GM21529 (cell line): ENCODE measurements around the gene SMCHD1.
"Not testable (repeated sequence)": the region's sequence is repeated elsewhere in the genome, so short reads cannot be mapped to it uniquely, and the experiment has no call there.

Experiments
- ATAC-seq: cut with Tn5 transposase; IDR thresholded peaks from one replicate; pipeline ENCODE4 v1.9.1; 2021; ENCODE audit not compliant: unreplicated experiment

Gene SMCHD1

DNA sequence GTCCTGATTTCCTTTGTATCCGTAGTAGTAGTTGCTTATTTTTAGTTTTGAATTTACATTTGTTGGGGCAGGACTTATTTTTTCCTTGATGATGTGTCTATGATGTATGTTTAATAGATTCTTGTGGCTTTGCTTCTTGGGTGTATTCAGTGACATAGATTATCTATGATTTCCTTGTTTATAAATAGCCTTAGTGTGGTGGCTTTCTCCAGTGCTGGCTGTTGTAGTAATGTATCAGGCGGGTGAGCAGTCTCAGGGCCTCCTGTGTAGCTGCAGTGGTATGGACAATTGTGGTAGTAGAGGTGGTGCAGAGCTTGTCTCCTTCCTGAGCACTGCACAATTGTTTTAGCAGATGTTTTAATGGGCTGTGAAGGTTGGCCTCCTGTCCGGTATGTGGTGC lies 60.5 kb downstream of the SMCHD1 start:
- no peak for ATAC-seq

DNA sequence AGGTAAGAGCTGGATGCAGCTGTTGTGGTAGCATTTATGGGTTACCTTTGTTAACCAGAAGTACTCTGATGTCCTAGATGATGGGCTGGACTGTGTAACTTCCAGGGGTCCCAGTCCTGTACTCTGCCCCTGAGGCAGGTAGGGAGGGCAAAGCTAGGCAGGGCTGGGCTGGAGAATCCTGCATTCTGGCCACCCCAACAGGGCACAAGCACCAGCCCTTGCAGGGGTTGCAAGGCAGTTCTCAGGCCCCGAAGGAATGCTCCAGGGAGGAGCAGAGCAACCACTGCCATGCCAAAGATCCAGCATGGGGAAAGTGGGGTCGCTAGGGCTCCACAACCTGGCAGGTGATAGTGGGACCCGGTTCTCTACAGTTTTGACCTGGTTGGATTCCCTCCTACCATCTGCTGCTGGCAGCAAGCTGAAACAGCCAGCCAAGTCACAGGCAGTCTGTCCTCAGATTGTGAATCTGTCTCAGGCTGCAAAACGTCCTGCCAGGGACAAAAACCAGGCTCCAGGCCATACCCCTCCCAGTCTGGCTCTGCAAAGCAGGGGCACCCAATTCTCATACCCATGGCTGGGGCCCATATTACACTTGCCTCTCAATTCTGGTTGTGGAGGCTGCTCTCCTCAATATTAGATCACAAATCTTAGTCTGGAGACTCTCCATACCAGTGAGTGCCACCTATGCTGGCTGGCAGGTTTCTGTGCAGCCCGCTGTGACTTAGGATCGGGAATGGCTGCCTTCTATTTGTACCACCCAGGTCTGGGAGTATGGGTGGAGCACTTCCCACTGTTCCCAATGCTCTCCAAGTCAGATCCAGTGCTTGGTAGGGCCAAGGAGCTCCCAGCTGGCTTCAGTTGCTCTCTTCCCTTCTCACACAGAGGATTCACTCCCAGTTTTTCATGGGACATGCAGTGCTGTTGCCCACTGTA lies 61.1 kb downstream of the SMCHD1 start:
- no peak for ATAC-seq

DNA sequence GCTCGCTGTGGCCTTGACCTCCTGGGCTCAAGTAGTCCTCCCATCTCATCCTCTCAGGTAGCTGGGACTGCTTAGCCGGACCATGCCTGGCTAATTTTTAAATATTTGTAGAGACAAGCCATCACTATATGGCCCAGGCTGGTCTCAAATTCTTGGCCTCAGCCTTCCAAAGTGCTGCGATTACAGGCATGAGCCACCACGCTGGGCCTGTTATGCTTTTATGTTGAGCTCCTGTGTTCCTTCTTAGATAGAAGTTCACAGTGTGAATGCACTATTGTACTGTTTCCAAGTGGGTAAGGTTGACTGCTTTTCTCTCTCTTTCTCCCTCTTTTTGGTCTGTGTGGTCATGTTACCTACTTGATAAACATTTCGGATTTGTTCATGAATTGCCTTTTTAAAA lies 61.9 kb downstream of the SMCHD1 start:
- ATAC-seq: no peak

DNA sequence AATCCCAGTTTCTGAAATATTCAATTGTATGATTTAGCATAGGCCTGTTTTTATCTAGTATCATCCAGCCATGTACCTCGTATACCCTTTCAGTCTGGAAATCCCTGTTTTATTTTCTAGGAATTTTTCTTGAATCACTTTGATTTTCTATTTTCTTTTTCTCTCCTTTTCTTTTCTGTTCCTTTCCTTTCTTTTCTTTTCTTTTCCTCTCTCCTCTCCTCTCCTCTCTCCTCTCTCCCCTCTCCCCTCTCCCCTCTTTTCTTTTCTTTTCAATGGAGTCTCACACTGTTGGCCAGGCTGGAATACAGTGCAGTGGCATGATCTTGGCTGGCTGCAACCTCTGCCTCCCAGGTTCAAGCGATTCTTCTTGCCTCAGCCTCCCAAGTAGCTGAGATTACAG lies 63.5 kb downstream of the SMCHD1 start:
- ATAC-seq: no peak

DNA sequence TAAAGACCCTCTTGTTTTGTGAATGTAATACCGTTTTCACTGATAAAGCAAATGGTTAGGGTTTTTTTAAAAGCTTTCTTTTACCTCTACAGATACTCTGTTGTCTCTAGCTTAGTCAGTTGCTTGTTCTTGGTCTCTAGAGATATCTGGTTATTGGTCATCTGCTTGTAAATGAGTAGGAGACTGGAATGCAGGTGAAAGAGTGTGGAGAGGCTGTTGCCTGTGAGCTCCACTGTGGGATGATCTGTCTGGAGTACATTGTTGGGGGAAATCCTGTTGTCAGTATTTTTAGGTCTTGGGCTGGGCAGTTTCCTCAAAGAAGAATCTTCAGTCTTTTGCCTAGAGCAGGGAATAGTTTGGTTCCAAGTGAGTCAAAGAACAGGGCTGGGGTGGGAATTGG lies 67.7 kb downstream of the SMCHD1 start:
- no peak for ATAC-seq

DNA sequence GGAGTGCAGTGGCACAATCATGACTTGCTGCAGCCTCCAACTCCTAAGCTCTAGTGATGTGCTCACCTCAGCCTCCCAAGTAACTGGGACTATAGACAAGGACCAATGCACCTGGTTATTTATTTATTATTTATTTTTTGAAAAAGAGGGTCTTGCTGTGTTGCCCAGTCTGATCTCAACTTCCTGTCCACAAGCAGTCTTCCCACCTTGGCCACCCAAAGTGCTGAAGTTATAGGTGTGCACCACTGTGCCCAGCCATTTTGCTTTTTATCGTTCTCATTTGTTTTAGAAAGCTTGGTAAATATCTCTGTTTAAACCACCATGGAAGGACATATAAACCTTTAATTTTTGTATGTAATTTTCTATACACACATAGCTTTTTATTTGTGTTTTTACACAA lies 74.2 kb downstream of the SMCHD1 start:
- ATAC-seq: no peak

DNA sequence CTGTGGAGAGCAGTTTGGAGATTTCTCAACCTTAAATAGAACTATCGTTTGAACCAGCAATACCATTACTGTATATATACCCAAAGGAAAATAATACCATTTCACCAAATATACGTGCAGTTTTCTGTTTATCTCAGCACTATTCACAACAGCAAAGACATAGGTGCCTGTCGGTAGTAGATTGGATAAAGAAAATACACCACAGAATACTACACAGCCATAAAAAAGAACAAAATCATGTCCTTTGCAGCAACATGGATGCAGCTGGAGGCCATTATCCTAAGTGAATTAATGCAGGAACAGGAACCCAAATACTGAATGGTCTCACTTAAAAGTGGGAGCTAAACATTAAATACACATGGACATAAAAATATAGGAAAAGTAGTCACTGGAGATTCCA lies 81.3 kb downstream of the SMCHD1 start:
- no peak for ATAC-seq

DNA sequence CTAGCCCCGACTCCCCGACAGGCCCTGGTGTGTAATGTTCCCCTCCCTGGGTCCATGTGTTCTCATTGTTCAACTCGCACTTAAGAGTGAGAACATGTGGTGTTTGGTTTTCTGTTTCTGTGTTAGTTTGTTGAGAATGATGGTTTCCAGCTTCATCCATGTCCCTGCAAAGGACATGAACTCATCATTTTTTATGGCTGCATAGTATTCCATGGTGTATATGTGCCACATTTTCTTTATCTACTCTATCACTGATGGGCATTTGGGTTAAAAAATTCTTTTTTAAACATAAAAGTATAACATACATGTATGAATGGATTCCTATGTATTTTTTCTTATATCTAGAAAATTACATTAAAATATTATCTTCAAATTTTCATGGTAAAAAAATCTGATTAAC lies 84.6 kb downstream of the SMCHD1 start:
- not testable (repeated sequence) for ATAC-seq

DNA sequence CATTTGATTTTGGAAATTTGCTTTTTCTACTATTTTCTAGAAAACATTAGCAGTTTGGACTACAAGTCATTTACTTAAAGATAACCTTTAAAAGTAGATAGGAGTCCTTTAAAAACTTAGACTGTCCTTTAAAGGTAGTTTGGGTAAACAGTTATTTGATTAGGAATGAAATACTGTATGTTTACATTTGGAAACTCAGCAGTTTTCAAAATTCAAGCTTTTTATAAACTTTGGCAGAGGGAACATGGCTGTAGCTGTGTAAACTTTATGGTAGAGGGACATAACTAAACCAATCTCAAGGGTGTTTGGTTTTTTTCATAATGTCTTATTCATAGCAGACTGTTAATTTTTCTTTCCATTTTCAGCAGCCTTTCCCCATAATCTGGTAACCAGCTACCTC lies 90.7 kb downstream of the SMCHD1 start:
- ATAC-seq: no peak

DNA sequence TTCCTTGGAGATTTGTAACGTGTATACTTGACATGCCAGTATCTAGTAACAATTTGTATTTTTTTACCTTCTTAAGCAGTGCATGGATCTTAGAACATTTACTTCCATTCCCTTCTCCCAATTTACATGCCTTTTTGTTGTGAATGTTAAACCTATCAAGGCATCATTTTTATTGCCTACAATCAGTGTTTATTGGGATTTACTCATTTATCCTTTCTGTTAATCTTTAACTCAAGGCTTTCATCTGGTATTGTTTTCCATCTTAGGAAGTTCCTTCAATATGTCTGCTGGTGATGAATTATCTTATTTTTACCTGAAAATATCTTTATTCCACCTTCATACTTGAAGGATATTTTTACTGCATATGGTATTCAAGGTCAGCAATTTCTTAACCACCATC lies 102.8 kb downstream of the SMCHD1 start:
- no peak for ATAC-seq

DNA sequence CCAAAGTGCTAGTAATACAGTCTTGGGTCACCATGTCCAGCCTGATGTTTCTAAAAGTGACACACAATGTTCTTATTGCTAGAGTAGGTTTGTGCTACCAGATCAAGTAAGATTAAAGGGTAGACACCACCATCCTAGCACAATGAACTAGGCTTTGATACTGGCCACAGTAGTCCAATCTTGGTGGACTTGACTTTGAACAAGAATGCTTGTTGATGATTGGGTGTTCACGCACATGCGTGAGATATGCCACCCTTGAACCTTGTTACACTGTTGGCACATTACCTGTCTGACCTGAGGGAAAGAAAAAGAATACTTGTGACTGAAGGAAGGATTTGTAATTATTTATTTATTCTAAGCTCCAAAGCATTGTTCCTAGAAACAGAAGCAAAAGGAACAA lies 119.1 kb downstream of the SMCHD1 start:
- ATAC-seq: no peak

DNA sequence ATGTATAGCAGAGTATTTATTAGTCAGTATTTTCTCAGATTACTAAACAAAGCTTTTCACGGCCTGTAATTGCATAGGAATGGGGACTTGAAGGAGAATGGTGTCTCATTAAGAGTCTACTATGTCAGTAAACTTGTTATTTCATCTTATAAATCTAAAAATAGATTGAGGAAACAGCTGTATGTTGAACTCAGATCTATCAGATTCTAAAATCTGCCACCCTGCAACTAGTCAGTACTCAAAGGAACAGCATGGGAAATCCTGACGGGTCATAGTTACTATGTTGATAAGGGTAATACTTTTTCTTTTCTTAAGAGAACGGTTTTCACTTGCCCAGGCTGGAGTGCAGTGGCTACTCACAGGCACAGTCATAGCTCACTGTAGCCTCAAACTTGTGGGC lies 121.1 kb downstream of the SMCHD1 start:
- ATAC-seq: no peak

DNA sequence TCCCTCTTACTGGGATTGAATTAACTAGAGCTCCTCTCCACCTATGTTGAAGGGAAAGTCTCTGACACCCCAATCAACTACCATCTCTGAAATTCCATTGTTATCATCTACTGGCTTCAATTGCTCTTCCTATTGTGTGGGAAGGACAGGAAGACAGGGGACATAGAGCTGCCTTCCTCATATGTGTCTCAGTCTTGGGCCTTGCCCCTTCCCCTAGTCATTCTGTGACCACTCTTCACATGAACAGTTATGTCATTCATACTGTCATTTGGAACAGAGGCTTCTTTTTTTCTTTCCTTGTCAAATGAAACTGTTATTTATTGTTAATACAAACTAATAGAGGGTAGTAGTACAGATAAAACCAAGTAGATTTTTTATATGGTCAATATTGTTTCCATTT lies 121.7 kb downstream of the SMCHD1 start:
- no peak for ATAC-seq

DNA sequence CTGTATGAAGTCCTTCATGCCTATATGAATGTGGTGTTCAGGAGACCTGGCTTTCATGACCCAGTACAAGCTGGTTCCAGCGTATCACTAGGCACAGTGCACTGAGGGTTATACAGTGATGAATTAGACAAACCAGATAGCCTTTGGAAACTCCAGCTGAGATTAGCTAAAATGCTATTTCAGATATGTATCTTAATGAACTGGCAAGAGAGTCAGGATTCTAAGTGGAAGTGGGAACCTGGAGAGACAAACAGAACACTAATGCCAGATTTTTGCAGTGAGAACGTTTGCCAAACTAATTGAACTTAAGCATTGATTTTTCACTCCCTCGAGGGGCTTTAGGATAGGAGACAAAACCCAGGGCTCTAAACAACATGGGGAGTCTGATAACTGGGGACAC lies 125.2 kb downstream of the SMCHD1 start:
- ATAC-seq: no peak

DNA sequence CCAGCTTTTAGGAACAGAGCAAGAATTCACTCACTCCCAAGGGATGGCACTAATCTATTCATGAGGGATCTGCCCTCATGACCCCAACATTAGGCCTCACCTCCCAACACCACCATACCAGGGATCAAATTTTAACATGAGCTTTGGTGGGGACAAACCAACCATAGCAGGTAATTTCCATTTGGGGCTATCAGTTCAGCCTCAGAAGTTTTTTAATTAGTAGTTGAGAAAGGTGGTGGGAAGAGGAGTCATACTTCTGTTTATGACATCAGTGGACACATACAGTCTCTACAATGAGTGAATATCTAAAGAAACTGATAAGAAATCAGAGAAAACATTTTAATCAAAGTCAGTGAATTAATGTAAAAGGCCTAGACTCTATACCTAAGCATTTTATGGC lies 131.7 kb downstream of the SMCHD1 start:
- no peak for ATAC-seq

DNA sequence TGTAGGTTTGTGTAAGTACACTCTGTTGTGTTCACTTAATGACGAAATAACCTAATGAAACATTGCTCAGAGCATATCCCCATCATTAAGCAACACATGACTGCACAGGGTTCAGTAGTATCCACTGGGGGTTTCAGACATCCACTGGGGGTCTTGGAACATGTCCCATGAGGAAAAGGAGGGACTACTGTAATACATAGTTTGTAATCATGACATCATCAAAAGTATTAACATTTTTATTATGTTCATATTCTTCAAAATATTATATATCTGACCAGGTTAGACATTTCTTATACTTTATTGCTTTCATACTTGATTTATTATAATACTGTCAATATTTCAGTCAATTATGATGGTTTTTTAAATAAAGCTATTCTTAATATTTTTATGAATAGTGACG lies 136.9 kb downstream of the SMCHD1 start:
- no peak for ATAC-seq

DNA sequence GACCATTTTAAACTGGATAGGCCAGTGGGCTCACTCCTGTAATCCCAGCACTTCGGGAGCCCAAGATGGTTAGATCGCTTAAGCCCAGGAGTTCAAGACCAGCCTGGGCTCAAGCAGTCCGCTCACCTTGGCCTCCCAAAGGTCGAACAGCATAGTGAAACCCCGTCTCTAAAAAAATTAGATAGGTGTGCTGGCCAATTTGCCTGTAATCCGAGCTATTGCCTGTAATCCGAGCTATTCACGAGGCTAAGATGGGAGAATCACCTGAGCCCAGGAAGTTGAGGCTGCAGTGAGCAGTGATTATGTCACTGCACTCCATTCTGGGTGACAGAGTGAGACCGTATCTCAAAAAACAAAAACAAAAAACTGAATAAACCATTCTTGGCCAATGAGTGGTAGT lies 138.6 kb downstream of the SMCHD1 start:
- no peak for ATAC-seq

DNA sequence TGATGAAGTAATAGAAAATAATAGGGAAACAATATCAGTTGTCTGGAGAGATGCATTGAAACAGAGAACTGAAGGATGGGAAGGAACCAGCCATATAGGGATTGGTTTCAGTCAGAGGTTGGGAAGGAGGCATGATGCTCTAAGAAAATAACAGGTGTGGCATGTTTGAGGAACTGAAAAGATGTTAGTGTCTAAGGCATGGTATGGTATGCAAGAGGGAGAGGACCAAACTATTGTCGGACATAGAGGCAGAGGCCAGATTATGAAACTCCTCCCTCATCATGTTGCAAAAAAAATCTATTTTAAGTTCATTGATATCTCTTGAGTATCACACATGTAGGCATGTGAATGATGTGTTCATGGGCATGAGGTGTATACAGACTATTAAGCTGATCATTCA lies 142.4 kb downstream of the SMCHD1 start:
- peak; percentile 72 for ATAC-seq

DNA sequence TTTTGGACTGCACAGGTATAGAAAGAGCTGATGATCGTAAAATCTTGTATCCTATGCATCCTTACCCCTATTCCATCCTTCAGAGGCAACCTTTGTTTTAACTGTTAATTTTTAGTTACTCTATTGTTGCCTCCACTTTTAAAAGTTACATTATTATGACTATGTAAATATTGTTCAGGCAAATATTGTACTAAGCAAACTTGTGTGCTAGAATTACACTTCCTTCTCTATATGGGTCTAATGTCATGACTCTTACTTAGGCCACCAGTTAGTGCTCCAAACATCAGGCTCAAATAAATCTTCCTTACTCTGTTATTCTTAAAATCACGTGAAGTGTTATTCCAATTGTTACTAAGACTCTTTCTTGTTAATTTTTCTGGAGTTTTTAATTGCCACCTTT lies 143.8 kb downstream of the SMCHD1 start:
- ATAC-seq: no peak

DNA sequence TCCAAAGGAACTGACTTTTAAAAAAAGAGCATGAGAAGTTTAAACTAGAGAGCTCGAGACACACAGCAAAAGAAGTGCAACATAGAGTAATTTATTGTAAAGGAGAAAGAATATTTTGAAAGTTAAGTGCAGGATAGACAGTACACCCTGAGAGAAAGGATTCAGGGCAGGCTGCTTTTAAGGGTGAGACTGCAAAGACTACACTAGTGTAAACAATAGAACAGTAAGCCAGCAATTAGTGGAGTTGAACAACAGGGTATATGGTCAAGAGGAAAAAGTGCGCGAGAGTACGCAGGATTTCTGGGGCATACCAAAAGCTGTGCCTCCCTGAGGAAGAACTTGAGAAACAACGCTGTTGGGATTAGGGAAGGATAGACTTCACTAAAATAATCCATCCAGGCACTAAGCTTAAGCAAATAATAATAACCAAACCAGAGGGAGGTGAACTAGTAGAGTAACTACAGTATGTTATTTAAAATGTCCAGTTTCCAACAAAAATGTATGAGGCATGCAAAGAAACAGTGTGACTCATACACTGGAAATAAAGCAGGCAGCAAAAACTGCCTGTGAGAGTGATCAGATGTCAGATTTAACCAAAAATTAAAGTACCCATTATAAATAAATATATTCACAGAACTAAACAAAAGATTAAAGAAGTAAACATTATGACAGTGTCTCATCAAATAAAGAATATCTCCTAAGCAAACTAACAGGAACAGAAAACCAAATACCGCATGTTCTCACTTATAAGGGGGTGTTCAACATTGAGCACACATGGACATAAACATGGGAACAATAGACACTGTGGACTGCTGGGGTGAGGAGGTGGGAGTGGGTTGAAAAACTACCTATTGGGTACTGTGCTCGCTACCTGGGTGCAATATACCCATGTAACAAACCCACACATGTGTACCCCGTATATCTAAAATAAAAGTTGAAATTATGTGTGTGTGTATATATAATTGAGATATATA lies 150.7 kb downstream of the SMCHD1 start:
- ATAC-seq: no peak

DNA sequence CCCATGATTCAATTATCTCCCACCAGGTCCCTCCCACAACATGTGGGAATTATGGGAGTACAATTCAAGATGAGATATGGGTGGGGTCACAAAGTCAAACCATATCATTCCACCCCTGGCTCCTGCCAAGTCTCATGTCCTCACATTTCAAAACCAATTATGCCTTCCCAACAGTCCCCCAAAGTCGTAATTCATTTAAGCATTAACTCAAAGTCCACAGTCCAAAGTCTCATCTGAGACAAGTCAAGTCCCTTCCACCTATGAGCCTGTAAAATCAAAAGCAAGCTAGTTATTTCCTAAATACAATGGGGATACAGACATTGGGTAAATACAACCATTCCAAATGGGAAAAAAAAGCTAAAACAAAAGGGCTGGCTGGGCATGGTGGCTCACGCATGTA lies 153.1 kb downstream of the SMCHD1 start:
- ATAC-seq: not testable (repeated sequence)

DNA sequence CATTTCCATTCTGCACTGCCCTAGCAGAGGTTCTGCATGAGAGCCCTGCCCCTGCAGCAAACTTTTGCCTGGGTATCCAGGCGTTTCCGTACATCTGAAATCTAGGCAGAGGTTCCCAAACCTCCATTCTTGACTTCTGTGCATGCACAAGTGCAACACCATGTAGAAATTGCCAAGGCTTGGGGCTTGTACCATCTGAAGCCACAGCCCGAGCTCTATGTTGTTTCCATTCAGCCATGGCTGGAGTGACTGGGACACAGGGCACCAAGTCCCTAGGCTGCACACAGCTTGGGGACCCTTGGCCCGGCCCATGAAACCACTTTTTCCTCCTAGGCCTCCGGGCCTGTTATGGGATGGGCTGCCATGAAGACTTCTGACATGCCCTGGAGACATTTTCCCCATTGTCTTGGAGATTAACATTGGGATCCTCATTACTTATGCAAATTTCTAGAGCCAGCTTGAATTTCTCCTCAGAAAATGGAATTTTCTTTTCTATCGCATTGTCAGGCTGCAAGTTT lies 154.2 kb downstream of the SMCHD1 start:
- not testable (repeated sequence) for ATAC-seq
